OCI-LY7 (cell line): ENCODE measurements around the gene LCN9.

Experiments used
- EZH2phosphoT487 ChIP-seq: fragments of 200-600 bp; sonication (generic); IDR thresholded peaks from 2 replicates; pipeline ENCODE4 v1.6.1; 2018; ENCODE audit warnings: low read depth, borderline replicate concordance, mild to moderate bottlenecking, mixed run types, antibody characterized with exemption, low read length, moderate library complexity, mixed read lengths
- TF ChIP-seq, protein P1 (sequence below): fragments of 200-600 bp; sonication (generic); conservative IDR thresholded peaks from 2 replicates; pipeline ENCODE4 v1.5.1; 2014; ENCODE audit warnings: mild to moderate bottlenecking, antibody characterized with exemption, low read length, moderate library complexity, mixed read lengths

DNA sequence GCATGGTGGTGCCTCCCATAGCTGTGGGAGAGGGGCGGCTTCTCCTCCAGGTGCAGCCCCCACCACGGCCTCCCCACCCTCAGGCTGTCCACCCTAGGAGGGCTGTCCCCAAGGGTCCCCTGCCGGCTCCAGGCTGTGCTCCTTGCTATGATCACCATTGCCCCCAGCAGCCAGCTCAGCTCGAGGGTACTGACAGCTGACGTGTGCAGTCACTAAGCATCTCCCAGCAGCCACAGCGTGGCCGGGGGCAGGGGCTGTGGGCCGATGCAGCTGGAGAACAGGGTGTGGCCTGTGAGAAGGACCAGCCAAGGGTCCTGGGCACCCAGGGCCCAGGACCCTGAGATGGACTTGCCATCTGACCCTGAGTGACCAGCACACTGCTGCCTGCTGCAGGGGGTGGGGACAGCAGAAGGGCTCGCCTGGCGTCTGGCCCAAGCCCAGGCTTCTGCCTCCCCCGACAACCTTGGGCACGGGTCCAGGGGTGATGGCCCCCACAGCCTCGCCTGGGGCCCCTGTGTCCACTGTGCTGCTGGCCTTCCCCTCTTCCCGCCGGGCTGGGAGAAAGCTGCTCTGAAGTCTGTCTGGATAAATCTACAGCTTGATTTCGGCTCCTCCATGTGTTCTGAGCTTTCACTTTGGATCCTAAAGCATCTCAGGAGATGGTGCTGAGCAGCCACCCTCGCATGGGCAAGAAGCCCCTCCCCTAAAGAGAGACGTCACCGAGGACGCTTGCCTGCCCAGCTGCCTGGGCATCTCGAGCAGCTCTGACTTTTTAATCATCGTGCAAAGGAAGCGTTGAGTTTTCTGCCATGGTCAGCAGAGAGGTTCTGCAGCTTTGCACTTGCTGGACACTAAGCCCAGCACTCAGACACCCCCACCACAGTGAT lies 44.4 kb downstream of the LCN9 start:
- TF ChIP-seq, protein P1, sequence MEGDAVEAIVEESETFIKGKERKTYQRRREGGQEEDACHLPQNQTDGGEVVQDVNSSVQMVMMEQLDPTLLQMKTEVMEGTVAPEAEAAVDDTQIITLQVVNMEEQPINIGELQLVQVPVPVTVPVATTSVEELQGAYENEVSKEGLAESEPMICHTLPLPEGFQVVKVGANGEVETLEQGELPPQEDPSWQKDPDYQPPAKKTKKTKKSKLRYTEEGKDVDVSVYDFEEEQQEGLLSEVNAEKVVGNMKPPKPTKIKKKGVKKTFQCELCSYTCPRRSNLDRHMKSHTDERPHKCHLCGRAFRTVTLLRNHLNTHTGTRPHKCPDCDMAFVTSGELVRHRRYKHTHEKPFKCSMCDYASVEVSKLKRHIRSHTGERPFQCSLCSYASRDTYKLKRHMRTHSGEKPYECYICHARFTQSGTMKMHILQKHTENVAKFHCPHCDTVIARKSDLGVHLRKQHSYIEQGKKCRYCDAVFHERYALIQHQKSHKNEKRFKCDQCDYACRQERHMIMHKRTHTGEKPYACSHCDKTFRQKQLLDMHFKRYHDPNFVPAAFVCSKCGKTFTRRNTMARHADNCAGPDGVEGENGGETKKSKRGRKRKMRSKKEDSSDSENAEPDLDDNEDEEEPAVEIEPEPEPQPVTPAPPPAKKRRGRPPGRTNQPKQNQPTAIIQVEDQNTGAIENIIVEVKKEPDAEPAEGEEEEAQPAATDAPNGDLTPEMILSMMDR = no peak
- no peak for TF ChIP-seq EZH2phosphoT487
